HEK293T (cell line): ENCODE data around the gene ZNF791.

Experiments
- CTCF ChIA-PET: fragments of 350-600 bp; formaldehyde crosslinking; extraction: SDS; loops from one replicate; lab custom pipeline; 2021; ENCODE audit warnings: antibody characterized with exemption, inconsistent platforms; lab: Yijun Ruan, JAX
- POLR2A ChIA-PET: fragments of 350-600 bp; formaldehyde crosslinking; extraction: SDS; loops from one replicate; lab custom pipeline; 2020; ENCODE audit warnings: antibody characterized with exemption, inconsistent platforms; lab: Yijun Ruan, JAX
- DNase-seq: peaks from one replicate; pipeline ENCODE4 v3.0.0; 2012; ENCODE audit warnings: mixed read lengths; ENCODE audit errors: extremely low spot score
- ARNT ChIP-seq: fragments of 450-650 bp; IDR thresholded peaks from 2 replicates; pipeline ENCODE4 v1.6.1; 2017; ENCODE audit warnings: mild to moderate bottlenecking
- BHLHE40 ChIP-seq: fragments of 450-650 bp; IDR thresholded peaks from 2 replicates; pipeline ENCODE4 v1.6.1; 2016; ENCODE audit warnings: mild to moderate bottlenecking, moderate library complexity, borderline replicate concordance
- CTBP1 ChIP-seq: fragments of 450-650 bp; IDR thresholded peaks from 2 replicates; pipeline ENCODE4 v1.6.1; 2016; ENCODE audit warnings: borderline replicate concordance
- ELF4 ChIP-seq: fragments of 450-650 bp; IDR thresholded peaks from 2 replicates; pipeline ENCODE4 v1.6.1; 2017; ENCODE audit warnings: antibody characterized with exemption
- FOXA1 ChIP-seq: fragments of 450-650 bp; IDR thresholded peaks from 2 replicates; pipeline ENCODE4 v1.6.1; 2016; ENCODE audit warnings: mild to moderate bottlenecking
- FOXK2 ChIP-seq: fragments of 450-650 bp; IDR thresholded peaks from 2 replicates; pipeline ENCODE4 v1.6.1; 2016; ENCODE audit warnings: mild to moderate bottlenecking
- FOXM1 ChIP-seq: fragments of 450-650 bp; IDR thresholded peaks from 2 replicates; pipeline ENCODE4 v1.6.1; 2017; ENCODE audit warnings: mild to moderate bottlenecking, borderline replicate concordance
- HDGF ChIP-seq: fragments of 450-650 bp; IDR thresholded peaks from 2 replicates; pipeline ENCODE4 v1.6.1; 2017; ENCODE audit warnings: antibody characterized with exemption, borderline replicate concordance
- L3MBTL2 ChIP-seq: fragments of 450-650 bp; conservative IDR thresholded peaks from 2 replicates; pipeline ENCODE4 v1.6.1; 2016; ENCODE audit warnings: mild to moderate bottlenecking
- LEF1 ChIP-seq: fragments of 450-650 bp; IDR thresholded peaks from 2 replicates; pipeline ENCODE4 v1.6.1; 2017; ENCODE audit warnings: mild to moderate bottlenecking, borderline replicate concordance
- NFRKB ChIP-seq: fragments of 450-650 bp; IDR thresholded peaks from 2 replicates; pipeline ENCODE4 v1.6.1; 2016; ENCODE audit warnings: mild to moderate bottlenecking, moderate library complexity
- SP1 ChIP-seq: fragments of 450-650 bp; IDR thresholded peaks from 2 replicates; pipeline ENCODE4 v1.6.1; 2017
- SUZ12 ChIP-seq: fragments of 450-650 bp; IDR thresholded peaks from 2 replicates; pipeline ENCODE4 v1.6.1; 2016; ENCODE audit warnings: mild to moderate bottlenecking
- TARDBP ChIP-seq: fragments of 450-650 bp; IDR thresholded peaks from 2 replicates; pipeline ENCODE4 v1.6.1; 2016
- ZNF384 ChIP-seq: fragments of 450-650 bp; IDR thresholded peaks from 2 replicates; pipeline ENCODE4 v1.6.1; 2016
- TF ChIP-seq, protein P1 (sequence below): fragments of 450-650 bp; IDR thresholded peaks from 2 replicates; pipeline ENCODE4 v1.6.1; 2016

Gene ZNF791

DNA sequence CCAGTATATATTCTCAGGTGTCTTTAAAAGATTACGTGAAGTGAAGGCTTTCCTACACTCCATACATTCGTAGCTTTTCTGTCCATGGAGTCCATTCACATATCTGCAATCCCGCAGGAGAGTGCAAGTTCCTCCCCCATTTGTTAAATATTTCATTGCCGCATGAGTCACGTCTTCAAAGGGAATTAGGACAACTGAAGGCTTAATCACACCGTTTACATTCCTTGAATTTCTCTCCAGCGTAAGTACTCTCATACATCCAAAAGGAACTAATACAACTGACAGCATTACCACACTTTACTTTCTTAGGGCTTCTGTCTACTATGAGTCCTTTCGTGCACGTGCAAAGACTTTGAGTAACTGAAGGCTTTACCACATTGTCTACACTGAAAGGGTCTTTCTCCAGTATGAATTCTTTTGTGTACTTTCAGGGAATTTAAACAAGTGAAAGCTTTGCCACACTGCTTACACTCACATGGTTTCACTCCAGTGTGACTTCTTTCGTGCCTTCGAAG is 30.5 kb upstream of the ZNF791 start:
- POLR2A ChIA-PET: no interaction called here
- DNase-seq: no peak
- TF ChIP-seq HDGF (no peak), SUZ12 (no peak), FOXM1 (no peak)
- CTCF ChIA-PET: no interaction called here

DNA sequence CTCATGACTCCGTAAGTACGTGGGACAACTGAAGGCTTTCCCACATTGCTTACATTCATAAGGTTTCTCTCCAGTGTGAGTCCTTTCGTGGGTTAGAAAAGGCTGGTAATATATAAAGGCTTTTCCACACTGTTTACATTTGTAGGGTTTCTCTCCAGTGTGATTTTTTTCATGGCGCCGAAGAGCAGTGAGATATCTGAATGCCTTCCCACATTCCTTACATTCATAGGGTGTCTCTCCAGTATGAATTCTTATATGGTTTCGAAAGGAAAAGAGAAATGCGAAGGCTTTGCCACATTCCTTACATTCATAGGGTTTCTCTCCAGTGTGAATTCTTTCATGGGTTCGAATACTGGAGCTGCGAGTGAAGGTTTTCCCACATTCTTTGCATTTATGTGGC is 29.6 kb upstream of the ZNF791 start:
- no peak for TF ChIP-seq ZNF384
- no peak for TF ChIP-seq HDGF
- no peak for TF ChIP-seq FOXA1
- no peak for TF ChIP-seq TARDBP
- no peak for TF ChIP-seq CTBP1
- TF ChIP-seq BHLHE40: no peak
- no peak for TF ChIP-seq LEF1
- no peak for TF ChIP-seq FOXK2
- TF ChIP-seq SUZ12: no peak
- no peak for TF ChIP-seq SP1
- no peak for TF ChIP-seq FOXM1
- TF ChIP-seq, protein P1, sequence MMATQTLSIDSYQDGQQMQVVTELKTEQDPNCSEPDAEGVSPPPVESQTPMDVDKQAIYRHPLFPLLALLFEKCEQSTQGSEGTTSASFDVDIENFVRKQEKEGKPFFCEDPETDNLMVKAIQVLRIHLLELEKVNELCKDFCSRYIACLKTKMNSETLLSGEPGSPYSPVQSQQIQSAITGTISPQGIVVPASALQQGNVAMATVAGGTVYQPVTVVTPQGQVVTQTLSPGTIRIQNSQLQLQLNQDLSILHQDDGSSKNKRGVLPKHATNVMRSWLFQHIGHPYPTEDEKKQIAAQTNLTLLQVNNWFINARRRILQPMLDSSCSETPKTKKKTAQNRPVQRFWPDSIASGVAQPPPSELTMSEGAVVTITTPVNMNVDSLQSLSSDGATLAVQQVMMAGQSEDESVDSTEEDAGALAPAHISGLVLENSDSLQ: no peak
- no peak for TF ChIP-seq NFRKB
- no peak for TF ChIP-seq L3MBTL2
- TF ChIP-seq ELF4: no peak
- TF ChIP-seq ARNT: no peak
- ChIA-PET CTCF (no interaction called here), POLR2A (no interaction called here)
- DNase-seq: no peak

DNA sequence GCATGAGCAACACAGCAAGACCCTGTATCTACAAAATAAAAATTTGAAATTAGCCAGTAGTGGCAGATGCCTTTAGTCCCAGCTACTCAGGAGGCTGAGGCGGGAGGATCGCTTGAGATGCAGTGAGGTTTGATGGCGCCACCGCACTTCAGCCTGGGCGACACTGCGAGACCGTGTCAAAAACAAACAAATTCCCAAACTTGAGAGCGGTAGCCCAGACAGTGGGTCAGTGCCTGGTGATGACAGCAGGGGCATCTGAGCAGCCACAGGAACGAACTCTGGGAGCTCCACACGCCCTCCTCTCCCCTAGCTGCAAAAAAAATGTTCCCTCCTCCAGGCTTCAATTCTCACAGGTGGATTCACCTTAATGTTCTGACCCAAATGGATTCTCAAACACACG is 14.2 kb upstream of the ZNF791 start:
- ChIA-PET CTCF (no interaction called here), POLR2A (no interaction called here)
- DNase-seq: no peak
- TF ChIP-seq FOXK2 (no peak), ZNF384 (no peak)

DNA sequence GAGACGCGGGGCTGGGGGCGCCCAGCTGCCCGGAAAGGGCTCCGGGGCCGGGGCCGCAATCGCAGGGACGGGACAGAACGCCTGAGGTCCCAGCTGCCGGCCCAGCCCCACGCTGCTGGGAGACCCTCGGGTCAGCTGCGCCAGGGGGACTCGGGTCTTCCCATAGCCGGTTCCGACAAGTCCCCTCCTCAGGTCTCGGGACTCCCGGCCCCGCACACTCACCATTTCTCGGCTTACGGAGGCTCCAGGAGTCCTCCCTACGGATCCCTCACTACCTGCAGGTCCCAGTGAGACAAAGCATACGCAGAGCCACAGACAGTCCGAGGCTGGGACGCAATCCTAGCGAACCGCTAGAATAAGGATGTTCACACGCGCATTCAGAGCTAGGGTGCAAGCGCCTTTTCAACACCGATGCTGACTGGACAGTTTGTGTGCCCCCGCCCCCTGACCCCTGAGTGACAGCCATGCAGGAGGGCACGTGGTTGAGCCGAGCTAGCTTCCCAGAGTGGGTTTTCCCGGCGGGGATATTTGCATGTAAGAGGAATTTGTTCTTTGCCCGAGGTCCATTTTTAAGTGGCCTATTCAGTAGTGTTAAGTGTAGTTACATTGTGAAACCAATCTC is 13.7 kb upstream of the ZNF791 start:
- ChIA-PET CTCF (no interaction called here), POLR2A (no interaction called here)
- TF ChIP-seq LEF1 (no peak), HDGF (no peak), FOXM1 (no peak), SP1 (no peak), ZNF384 (no peak), BHLHE40 (no peak), CTBP1 (no peak), TARDBP (no peak), L3MBTL2 (no peak)
- TF ChIP-seq, protein P1: no peak
- no peak for DNase-seq

DNA sequence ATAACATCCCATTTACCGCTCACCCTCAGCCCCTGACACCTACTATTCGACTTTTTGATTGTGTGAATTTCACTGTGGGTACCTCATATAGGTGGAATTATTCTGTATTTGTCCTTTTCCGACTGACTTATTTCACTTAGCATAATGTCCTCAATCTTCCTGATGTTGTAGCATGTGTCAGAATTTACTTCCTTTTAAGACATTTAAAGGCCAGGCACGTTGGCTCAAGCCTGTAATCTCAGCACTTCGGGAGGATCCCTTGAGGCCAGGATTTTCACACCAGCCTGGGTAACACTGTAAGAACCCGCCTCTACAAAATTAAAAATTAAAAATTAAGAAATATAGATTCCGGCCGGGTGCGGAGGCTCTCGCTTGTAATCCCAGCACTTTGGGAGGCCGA is 13.1 kb upstream of the ZNF791 start:
- POLR2A ChIA-PET: no interaction called here
- CTCF ChIA-PET: no interaction called here
- DNase-seq: no peak
- TF ChIP-seq LEF1 (no peak), SUZ12 (no peak), ELF4 (no peak), TARDBP (no peak), FOXK2 (no peak), FOXA1 (no peak), ZNF384 (no peak), NFRKB (no peak), CTBP1 (no peak), L3MBTL2 (no peak), HDGF (no peak)

DNA sequence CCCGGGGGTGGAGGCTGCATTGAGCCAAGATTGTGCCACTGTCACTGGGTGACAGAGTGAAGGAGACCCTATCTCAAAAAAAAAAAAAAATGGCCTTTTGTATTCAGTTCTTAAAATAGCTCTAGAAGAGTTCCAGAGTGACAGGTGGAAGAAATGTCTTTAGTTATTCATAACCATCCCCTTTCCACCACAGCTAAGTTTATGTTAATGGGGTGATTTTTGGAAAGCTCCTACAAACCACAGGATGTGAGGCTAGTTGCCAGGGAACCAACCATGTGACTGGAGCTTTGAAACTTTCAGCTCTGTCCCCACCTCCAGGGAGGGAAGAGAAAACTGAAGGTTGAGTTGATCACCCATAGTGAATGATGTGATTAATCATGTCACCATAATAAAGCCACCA is 7.0 kb upstream of the ZNF791 start:
- POLR2A ChIA-PET: interaction anchor here (1.1 kb wide), 1 partner anchor 77 kb away, joined by 3 read pairs; no protein-coding TSS in a partner anchor
- CTCF ChIA-PET: interaction anchor here (0.7 kb wide), 1 partner anchor 39 kb away, joined by 3 read pairs; no protein-coding TSS in a partner anchor
- DNase-seq: no peak

More for the DNA sequence above, 7.0 kb upstream of the ZNF791 start:
- TF ChIP-seq ARNT: no peak
- no peak for TF ChIP-seq NFRKB
- no peak for TF ChIP-seq FOXK2
- TF ChIP-seq FOXA1: no peak
- no peak for TF ChIP-seq L3MBTL2
- TF ChIP-seq SUZ12: no peak
- TF ChIP-seq LEF1: no peak
- TF ChIP-seq ELF4: no peak
- no peak for TF ChIP-seq HDGF
- TF ChIP-seq, protein P1: no peak
- TF ChIP-seq TARDBP: no peak
- TF ChIP-seq SP1: no peak
- TF ChIP-seq BHLHE40: no peak
- no peak for TF ChIP-seq FOXM1
- TF ChIP-seq ZNF384: no peak
- no peak for TF ChIP-seq CTBP1
